ENCODE data around the gene PFDN4. TPM values are rescaled to one million over a fixed set of nuclear protein-coding genes. Genes with fewer than 3 reads are reported as not detected.

PFDN4 gene
- total RNA-seq, 2 donors from 2014 or later, result 43.2 to 44.8 TPM

GRCh38 chr20:54209216-54209813 is 1.4 kb downstream of the PFDN4 start:
- 71% methylated on average over 5 of the region's 5 CpGs for WGBS
- TF ChIP-seq CTCF (IDR thresholded peaks at IDR 0.05) (no peak), POLR2A (IDR thresholded peaks at IDR 0.05) (no peak), POLR2AphosphoS5 (IDR thresholded peaks at IDR 0.05) (no peak)
- H3K4me1 ChIP-seq (replicated peaks), result no peaks in the 10 kb centered on the region
- intact Hi-C loops (cut with DNase I), result loop anchor here (10.0 kb wide), 1 partner anchor 635 kb away; no protein-coding TSS in a partner anchor
- H3K36me3 ChIP-seq, result no peaks in the 10 kb centered on the region
- H3K9me3 ChIP-seq, result no peaks in the 10 kb centered on the region
- no peaks in the 10 kb centered on the region for H3K27me3 ChIP-seq (replicated peaks; ENCODE audit: insufficient read depth)
- H3K27ac ChIP-seq, result no peak overlapping the region
- H3K4me3 ChIP-seq, result peak overlapping the region; percentile 98
- no peak for DNase-seq (ENCODE audit: low spot score)

GRCh38 chr20:54212226-54212625 is 4.3 kb downstream of the PFDN4 start:
- Histone ChIP-seq H3K9me3 (no peaks in the 10 kb centered on the region), H3K4me3 (no peak overlapping the region), H3K27ac (no peak overlapping the region), H3K27me3 (replicated peaks; ENCODE audit: insufficient read depth) (no peaks in the 10 kb centered on the region), H3K4me1 (replicated peaks) (no peaks in the 10 kb centered on the region), H3K36me3 (no peaks in the 10 kb centered on the region)
- no peak for TF ChIP-seq CTCF (IDR thresholded peaks at IDR 0.05)
- no peak for TF ChIP-seq POLR2A (IDR thresholded peaks at IDR 0.05)
- no peak for TF ChIP-seq POLR2AphosphoS5 (IDR thresholded peaks at IDR 0.05)
- no peak for DNase-seq (ENCODE audit: low spot score)
- intact Hi-C loops (cut with DNase I), result no loop called here
- WGBS, result 93% methylated on average over 1 of the region's 1 CpG

- Histone ChIP-seq H3K27me3 (replicated peaks; ENCODE audit: insufficient read depth) (no peaks in the 10 kb centered on the region), H3K4me3 (no peak overlapping the region), H3K9me3 (no peaks in the 10 kb centered on the region), H3K36me3 (no peaks in the 10 kb centered on the region), H3K4me1 (replicated peaks) (no peaks in the 10 kb centered on the region), H3K27ac (no peak overlapping the region)
- intact Hi-C loops (cut with DNase I), result no loop called here
- WGBS, result 90% methylated on average over 3 of the region's 3 CpGs
- no peak for DNase-seq (ENCODE audit: low spot score)
- no peak for TF ChIP-seq CTCF (IDR thresholded peaks at IDR 0.05)
- no peak for TF ChIP-seq POLR2A (IDR thresholded peaks at IDR 0.05)
- TF ChIP-seq POLR2AphosphoS5 (IDR thresholded peaks at IDR 0.05), result no peak
These were observed 5.0 kb downstream of the PFDN4 start for GRCh38 chr20:54212871-54213270.

- TF ChIP-seq CTCF (IDR thresholded peaks at IDR 0.05) (no peak), POLR2AphosphoS5 (IDR thresholded peaks at IDR 0.05) (no peak), POLR2A (IDR thresholded peaks at IDR 0.05) (no peak)
- no peaks in the 10 kb centered on the region for H3K36me3 ChIP-seq
- WGBS, result 94% methylated on average over 8 of the region's 8 CpGs
- intact Hi-C loops (cut with DNase I), result no loop called here
- H3K4me3 ChIP-seq, result no peak overlapping the region
- H3K9me3 ChIP-seq, result no peaks in the 10 kb centered on the region
- no peak overlapping the region for H3K27ac ChIP-seq
- no peaks in the 10 kb centered on the region for H3K4me1 ChIP-seq (replicated peaks)
- H3K27me3 ChIP-seq (replicated peaks; ENCODE audit: insufficient read depth), result no peaks in the 10 kb centered on the region
- no peak for DNase-seq (ENCODE audit: low spot score)
These were observed 6.7 kb downstream of the PFDN4 start for GRCh38 chr20:54214566-54214965.

GRCh38 chr20:54215157-54215789 is 7.4 kb downstream of the PFDN4 start:
- TF ChIP-seq POLR2A (IDR thresholded peaks at IDR 0.05) (no peak), POLR2AphosphoS5 (IDR thresholded peaks at IDR 0.05) (no peak), CTCF (IDR thresholded peaks at IDR 0.05) (no peak)
- Histone ChIP-seq H3K4me3 (no peak overlapping the region), H3K27me3 (replicated peaks; ENCODE audit: insufficient read depth) (no peaks in the 10 kb centered on the region), H3K4me1 (replicated peaks) (no peaks in the 10 kb centered on the region), H3K36me3 (no peaks in the 10 kb centered on the region), H3K27ac (no peak overlapping the region), H3K9me3 (no peaks in the 10 kb centered on the region)
- intact Hi-C loops (cut with DNase I), result no loop called here
- DNase-seq (ENCODE audit: low spot score), result no peak
- 80% methylated on average over 3 of the region's 3 CpGs for WGBS
